HG03039 (cell line): ENCODE measurements around the gene IRF2BPL.
A peak's percentile ranks its signal among the peaks of the same experiment; 100 is the strongest.
"Not testable (repeated sequence)": the region's sequence is repeated elsewhere in the genome, so short reads cannot be mapped to it uniquely, and the experiment has no call there.

Experiments used
- ATAC-seq: cut with Tn5 transposase; IDR thresholded peaks from one replicate; pipeline ENCODE4 v1.9.1; 2021; ENCODE audit warnings: mild to moderate bottlenecking, moderate library complexity; ENCODE audit not compliant: unreplicated experiment

Gene IRF2BPL

DNA sequence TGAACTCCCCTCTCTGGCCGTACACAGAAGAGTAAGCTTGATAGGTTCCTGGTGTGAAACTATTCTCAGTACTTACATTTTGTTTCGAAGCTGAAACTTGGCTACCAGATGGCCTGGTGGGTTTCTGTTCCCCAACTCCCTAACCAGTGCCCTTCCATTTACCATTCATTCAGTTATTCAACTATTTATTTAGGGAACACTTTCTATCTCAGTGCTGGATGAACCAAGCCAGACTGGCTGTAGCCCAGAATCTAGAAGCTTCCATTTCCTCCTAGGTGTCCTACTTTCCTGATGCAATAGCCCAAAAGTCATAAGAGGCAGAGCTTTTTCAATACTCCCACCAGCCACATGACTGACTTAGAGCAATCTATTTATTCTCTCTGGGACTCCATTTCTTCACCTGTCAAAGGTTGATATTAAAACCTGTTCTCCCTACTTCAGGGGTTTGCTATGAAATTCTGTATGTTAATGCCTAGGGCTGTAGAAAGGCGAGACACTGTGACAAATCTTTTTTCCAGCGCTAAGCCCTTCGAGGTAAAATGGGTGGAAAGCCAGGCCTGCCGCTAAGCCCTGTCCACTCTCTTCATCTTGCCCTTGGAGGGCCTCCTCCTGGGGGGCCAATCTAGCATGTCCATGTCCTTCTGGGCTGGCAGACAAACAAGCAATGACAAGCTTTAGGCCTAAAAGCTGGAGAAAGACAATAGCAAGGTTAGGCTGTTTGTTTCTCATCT lies 8.1 kb upstream of the IRF2BPL start:
- no peak for ATAC-seq

DNA sequence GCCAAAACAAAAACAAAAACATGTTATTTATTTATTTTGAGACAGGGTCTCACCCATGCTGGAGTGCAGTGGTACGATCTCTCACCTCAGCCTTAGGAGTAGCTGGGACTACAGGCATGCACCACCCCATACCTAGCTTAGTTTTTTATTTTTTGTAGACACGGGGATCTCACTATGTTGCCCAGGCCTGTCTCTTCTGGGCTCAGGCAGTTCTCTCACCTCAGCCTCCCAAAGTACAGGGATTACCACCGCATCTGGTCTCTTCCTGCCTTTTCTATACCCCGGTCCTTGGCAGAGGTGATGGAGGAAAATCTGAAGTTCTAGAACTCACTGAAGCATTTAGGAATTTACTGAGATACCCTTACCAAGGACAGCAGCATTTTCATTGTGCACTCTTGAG lies 6.8 kb upstream of the IRF2BPL start:
- no peak for ATAC-seq

DNA sequence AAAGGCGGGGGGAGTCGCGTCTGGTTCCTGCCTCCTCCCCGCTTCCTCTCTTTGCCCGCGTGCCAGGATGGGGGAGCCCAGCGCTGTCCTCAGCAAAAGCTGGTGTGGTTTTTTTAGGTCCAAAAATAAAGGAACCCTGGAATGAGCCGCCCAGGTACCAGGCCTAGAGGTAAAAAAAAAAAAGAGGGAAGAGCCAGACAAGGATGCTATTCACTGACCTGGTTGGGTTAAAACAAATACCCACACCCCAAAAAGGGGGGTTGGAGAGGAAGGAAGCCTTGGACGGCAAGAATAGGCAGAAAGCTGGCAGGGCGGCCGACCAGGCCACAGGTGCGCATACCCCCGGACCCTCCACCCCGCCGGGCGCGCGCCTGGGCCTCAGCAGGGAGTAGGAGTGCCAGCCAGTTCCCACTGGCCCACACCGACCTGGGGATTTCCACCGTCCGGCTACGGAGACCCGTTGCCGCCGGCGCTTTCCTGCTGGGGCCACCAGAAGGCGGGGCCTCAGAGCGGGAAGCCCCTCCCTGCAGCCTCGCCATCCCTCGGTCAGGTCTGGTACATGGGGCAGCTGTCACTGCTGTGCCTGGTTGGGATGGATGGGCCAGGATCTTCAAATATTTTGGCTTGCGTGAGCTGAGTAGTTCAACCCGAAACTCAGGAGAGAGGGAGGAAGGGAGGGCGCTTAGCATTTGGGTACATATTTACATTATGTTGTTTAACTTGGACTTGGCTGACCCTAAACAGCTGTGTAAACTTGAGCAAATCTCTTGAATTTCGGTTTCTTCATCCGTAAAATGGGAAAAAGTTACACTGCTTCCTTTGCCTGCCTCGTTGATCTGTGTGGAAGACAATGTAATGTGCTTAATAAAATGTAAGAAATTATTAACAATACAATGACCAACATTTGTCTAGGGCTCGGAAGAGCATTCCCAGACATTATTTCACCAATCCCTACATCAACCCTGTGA lies 5.4 kb upstream of the IRF2BPL start:
- peak; percentile 71 for ATAC-seq

DNA sequence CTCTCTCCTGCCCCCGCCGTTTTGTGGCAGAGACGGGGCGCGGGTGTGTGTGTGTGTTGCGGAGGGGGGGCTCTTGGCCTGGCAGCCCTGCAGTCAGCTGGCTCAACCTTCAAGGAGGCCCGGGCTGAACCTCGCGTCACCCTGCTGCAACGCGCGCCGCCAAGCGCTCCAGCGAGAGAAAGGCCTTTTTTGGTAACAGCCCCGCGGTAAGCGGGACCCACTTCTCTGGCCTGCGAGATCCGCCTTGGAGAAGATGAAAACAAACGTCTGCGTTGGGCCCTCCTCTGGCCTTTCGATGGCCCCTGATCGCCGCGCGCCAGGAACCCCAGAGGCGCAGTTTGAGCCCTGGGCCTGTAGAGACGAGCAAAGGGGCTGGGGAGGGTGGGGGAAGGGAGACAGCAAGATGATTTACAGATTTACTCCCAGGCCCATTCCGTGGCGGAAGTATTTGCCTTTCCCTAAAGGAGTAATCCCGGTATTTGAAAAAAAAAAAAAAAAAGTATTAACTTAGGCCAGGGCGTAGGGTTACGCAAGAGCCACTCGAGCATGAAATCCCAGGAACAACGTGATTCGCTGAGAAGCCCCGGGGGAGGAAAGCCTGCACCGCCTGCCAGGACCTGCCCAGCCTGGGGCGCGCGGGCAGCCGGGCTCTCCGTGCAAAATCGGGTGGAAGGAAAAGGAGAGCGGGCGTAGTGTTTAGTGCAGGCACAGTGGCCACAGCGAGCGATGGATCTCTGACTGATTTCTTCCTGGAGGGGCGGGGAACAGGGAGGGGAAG lies 4.5 kb upstream of the IRF2BPL start:
- ATAC-seq = no peak

DNA sequence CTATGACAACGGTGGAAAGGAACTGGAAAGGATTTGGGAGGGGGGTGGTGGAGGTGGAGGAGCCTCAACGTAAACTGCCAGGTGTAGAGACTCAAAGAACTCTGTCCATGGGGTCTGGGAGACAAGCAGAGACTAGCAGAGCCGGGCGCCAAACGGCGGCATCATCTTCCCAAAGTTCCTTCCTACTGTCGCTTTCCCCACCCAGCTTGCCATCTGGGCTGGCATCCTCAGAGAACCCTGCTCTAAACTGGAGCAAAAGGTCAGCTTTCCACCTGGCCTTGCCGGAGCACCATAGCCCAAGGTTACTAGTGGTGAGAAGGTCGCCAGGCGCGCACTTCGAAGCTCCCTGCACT lies 4.0 kb upstream of the IRF2BPL start:
- ATAC-seq = no peak

DNA sequence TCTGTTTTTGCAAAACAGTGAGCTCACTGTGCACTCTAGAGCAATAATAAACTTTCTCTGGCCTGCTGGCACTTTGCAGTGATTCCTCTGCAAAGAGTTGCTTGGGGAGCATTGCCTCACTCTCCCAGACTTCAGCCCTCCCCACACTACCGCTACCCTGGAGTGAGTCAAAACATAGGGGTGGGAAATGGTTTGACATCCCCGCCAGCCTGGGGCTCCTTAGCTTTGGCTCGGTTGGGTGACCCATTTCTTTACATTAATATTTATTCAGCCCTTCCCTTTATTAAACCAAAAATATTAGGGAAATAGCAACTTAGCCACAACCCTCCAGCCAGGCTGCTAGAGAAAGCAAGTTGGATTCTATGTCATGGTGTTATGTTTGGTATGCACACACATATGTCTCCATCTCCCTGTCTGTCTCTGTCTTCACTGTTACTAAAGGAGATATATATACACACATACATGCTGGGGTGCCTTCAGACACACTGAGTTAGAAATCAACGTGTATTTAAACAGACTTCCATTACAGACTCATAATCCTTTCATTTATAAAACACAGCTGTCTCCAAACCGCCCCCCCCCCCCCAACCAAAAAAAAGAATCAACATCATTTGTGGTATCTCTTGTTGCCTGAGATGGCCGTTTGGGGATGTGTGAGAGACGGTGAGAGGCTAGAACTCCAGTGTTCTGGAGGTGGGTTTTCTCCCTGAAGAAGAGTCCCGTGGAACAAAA lies 3.4 kb upstream of the IRF2BPL start:
- no peak for ATAC-seq

DNA sequence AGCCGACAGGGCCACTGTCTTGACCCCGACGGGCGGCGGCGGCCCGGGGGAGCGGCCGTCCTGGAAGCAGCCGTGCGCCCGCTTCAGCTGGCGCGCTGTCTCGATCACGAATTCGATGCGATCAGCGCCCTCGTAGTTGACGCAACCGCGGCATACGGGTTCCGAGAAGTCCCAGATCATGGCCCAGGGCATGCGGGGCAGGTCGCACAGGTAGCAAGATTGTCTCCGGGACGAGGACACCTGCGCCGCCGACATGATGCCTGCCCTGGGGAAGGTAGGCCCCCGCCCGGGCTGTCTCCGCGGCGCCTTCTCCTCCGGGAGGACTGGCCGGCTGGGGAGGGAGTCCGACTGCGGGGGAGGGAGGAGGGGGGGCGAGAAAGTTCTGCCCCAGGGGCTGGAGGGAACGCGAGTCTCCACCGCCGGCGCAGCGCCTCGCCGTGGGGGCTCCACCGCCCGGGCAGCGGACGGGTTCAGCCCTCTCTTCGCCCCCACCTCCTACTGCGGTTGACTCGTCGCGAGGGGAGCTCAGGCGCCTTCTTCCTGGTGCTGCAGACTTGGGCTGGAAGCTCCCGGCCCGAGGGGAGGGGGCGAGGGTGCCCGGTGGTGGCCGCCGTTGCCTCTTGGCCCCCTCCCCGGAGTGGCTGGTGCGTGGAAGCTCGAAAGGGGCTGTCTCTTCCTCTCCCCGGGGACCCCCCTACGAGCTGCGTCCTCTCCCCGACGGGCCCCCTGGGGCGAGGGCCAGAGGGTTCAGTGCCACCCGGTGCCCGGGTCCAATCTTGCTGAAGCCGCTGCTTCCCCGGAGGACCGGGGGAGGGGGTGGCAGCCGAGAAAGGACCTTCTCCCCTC lies 747 bp downstream of the IRF2BPL start:
- peak; percentile 28 for ATAC-seq

DNA sequence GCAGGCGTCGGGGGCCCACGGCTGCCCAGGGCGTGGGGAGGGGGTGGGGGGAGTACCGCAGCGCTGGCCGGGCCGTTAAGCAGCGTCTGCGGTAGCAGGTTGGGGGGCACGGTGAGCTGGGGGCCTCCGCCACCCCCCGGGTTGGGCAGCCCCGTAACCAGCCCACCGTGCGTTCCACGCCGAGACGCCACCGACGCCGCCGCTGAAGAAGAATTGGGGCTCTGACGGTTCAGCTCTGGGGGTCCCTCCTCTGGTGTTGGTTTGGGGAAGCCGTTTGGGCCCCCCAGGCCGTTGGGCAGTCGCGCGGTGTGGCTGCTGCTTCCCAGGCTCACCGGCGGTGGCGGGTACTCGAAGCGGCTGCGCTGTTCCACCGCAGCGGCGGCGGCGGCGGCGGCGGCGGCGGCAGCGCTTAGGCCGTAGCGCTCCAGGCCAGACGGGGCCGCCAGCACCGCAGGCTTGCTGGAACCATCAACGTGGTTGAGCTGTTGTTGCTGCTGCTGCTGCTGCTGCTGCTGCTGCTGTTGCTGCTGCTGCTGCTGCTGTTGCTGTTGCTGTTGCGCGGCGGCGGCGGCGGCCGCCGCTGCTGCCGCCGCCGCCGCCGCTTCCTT lies 1.5 kb downstream of the IRF2BPL start:
- no peak for ATAC-seq

DNA sequence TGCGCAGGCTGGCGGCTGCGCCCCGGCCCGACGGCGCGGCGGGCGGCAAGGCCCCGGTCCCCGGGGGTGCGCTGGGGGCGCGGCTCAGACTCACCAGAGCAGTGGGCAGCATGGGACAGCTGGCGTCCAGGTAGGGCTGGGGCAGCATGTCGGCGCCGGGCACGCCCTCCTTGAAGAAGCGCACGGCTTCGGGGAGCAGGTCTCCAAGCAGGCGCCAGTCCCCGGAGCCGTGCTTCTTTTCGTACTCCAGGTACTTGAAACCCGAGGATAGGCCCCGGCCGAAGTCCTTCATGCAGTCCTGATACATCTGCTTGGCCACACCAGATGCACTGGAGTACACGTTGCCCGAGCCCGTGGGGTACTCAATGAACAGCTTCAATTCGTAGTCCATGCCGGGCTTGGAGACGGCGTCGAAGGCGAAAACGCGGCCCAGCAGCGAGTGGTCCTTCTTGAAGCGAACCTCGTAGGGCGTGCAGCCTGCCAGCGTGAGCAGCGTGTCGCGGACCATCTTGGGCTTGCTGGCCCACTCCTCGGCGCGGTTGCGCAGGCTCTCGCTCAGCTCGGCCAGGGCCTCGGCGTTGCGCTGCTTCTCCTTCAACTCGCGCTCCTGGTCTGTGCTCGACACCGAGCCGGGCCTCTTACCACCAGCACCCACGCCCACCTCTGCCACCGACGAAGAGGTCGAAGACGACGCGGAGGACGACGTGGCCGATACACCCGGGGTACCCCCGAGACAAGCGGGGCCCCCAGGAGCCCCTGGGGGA lies 2.2 kb downstream of the IRF2BPL start:
- ATAC-seq = no peak

DNA sequence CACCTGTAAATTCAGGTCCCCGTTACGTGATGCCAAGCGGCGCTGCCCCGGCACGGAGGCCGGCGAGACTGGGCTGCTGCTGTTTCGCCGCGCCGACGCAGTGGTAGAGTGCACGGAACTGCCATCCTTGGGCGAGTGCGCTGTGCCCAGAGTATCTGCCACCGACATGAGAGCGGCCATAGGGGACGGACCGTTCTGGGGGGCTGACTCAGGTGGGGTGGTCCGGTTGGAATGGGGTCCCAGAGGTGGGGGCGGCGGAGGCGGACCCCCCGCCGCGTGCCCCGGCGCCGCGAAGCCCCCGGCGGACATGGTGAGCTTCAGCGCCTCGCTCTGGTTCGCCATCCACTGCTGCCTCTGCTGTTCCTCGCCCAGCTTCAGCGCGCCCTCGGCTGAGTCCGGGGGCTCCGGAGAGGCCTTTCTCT lies 2.8 kb downstream of the IRF2BPL start:
- ATAC-seq = no peak

DNA sequence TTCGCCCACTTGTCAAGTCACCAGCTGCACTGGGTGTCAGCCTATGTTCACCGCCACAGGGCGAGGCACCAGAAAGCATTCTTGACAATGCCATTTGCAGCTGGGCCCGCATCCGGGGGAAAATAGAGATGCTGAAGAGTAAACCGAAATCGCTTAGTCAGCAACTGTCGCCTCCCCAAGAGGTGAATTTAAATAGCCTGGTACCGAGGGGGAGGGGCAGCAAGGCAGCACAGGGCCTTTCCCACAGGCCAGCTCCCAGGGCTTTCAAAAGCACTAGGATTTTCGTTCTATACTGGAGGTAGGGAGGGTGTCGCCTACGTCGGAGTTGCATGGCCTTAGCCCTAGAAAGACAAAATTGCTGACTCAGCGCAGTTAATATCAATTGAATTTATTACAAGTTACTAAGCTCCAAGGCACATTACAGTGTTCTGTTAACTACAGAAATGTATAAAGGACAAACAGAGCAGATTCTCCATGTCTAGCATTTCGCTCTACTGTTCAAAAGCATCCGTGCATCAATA lies 4.3 kb downstream of the IRF2BPL start:
- no peak for ATAC-seq

DNA sequence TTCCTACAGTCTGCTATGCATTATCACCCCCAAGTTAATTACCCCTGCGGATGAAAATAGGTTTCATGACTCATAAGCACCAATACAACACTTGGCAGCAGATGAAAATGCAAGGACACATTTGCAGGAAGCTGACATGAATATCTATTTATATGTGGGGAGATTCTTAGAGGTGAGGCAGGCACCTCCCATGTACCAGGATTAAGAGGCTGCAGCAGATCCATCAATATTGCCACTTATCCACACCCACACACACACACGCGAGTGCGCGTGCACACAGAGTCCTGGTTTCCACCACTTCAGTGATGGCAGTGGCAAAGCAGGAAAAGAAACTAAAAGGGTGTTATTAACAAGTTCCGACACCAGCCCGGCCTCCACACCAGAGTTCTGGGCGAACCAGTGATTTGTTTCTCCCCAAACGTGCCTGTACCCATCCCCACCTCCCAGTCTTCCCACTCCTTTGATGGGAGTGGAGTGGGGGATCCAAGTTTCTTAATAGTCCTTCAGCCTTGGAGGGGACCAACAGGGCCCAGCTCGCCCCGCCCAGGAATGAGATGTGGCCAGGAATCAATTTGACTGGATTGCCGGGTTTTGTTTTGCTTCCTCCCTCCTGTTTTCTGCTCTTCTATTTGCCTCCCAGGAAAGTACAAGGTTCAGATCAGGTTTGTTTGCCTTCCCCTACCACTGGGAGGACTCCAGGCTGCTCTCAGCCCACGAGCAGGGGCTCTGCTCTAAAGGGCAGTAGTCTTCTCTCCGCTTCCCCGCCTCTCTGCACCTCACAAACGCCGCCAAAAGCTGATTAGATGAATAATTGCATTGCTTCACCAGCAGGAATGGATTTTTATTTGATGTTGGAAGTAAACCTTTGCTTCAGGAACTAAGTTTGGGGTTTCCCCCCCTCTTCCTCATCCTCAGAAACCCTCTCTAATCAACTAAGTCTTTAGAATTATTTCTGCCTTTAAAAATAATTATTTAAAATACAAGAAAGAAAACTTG lies 5.2 kb downstream of the IRF2BPL start:
- ATAC-seq = no peak

DNA sequence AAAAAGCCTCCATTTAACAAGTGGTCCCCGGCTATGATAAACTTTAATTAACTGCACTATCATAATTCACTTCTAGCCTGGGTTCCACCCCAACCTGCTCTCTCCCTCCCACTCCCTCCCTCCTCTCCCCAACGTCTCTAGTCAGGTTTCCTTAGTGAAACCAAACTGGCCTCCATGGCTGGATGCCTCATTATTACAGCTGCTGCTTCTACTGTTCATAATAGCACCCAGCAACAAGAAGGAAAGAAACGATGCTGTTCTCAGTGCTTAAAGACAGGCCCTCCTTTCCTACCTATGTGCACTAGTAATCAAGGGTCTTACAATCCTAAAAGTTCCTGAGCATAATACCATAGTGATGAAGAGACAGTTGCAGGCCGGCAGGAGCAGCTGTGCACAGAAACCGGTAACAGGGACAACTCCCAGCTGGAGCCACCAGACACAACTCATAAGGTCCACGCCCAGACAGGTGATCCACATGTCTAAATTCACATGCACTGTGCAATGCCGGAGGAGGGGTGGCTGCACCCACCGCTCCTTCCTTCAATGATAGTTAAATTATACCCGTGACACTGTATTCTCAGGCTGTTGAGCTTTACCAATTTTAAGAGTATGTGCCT lies 6.2 kb downstream of the IRF2BPL start:
- ATAC-seq = peak; percentile 45

DNA sequence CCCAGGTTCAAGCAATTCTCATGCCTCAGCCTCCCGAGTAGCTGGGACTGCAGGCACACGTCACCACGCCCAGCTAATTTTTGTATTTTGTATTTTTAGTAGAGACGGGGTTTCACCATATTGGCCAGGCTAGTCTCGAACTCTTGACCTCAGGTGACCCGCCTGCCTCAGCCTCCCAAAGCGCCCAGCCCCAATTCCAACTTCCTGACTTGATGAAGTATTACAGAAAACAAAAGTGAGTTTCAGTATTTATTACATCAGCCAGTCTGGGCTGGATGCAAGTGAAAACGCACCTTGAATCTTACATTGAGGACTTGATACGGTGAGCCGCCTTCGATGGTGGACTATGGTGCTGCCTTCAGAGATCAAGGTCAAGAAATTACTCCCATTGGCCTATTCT lies 7.1 kb downstream of the IRF2BPL start:
- ATAC-seq = not testable (repeated sequence)

DNA sequence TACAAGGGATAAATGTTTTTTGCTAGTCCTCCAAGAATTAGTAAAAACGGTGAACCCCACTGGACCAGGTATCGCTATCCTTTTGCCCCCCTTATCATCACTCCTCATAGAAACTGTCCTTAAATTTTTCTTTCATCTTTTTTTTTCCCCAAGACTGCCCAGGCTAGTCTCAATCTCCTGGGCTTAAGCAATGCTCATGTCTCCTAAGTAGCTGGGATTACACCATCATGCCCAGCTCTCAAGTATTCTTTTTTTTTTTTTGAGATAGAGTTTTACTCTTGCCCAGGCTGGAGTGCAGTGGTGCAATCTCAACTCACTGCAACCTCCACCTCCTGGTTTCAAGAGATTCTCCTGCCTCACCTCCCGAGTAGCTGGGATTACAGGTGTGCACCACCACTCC lies 9.7 kb downstream of the IRF2BPL start:
- ATAC-seq = no peak

DNA sequence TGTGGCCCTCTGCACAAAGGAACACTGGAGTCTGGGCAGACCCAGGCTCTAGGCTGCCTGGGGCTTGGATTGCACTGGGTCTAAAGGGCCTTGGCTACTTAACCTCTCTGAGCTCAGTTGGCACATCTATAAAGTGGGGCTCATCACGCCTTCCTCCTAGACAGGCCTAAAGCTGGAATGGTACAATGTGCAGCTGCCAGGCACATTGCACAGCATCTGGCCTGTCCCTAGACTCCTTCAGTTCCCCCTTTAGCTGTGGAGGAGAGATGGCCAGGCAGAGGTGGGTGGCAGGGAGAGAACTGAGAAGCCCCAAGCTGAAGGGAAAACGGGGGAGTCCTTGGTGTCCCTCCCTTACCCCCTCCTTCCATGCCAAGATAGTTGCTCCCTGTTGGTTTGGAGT lies 10.8 kb downstream of the IRF2BPL start:
- ATAC-seq = no peak

DNA sequence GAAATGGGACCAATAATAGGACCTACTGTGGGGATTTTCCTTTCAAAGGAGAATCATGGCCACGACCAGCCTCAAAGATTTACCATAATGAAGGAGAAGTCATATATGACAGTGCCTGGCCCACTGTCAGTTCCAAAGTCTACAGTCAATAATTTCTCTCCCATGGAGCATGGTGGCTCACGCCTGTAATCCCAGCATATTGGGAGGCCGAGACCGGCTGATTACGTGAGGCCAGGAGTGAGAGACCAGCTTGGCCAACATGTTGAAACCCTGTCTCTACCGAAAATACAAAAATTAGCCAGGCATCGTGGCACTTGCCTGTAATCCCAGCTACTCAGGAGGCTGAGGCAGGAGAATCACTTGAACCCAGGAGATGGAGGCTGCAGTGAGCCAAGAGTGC lies 13.8 kb downstream of the IRF2BPL start:
- no peak for ATAC-seq
